ENCODE measurements around the gene CSF1. TPM values are rescaled to one million over a fixed set of nuclear protein-coding genes. Genes with fewer than 3 reads are reported as not detected.
"Not testable (repeated sequence)": the region's sequence is repeated elsewhere in the genome, so short reads cannot be mapped to it uniquely, and the experiment has no call there.

Gene CSF1
- total RNA-seq, 1 experiment from 2014 or later = 3.0 TPM

GRCh38 chr1:109919303-109919702 lies 8.7 kb downstream of the CSF1 start (continued):
- no peak for TF ChIP-seq TCF7L2 (IDR thresholded peaks at IDR 0.05; ENCODE audit: borderline replicate concordance, extremely low read depth, insufficient read depth, insufficient read length)
- TF ChIP-seq RAD21 (IDR thresholded peaks at IDR 0.05; ENCODE audit: low read depth) = no peak
- no peak for TF ChIP-seq POLR2AphosphoS5 (IDR thresholded peaks at IDR 0.05; ENCODE audit: low read depth, low read length)

GRCh38 chr1:109920391-109920790 lies 9.7 kb downstream of the CSF1 start:
- H3K79me2 ChIP-seq (ENCODE audit: insufficient read depth, low read length); H3K36me3 ChIP-seq (ENCODE audit: control insufficient read depth in 1 of 2, insufficient read depth in 2 of 2, low read length in 2 of 2); H4K20me1 ChIP-seq (ENCODE audit: insufficient read depth); H3K4me1 ChIP-seq (ENCODE audit: control insufficient read depth in 1 of 2, insufficient read depth in 2 of 2, low read length in 2 of 2); RAD21 ChIA-PET (ENCODE audit: low non-redundant PET in 1 of 2, low total read pairs in 2 of 2, uncharacterized antibody in 2 of 2, unreplicated experiment in 2 of 2); H3K9ac ChIP-seq (ENCODE audit: low read length); H3K9me3 ChIP-seq (ENCODE audit: control insufficient read depth in 1 of 2, insufficient read depth in 1 of 2, low read depth in 1 of 2, low read length in 2 of 2); H3K9me2 ChIP-seq (ENCODE audit: insufficient read depth); POLR2A ChIA-PET; ATAC-seq; H2AFZ ChIP-seq (ENCODE audit: low read depth, low read length, poor library complexity, severe bottlenecking); H3K27me3 ChIP-seq (ENCODE audit: insufficient read depth, low read length); H3K27ac ChIP-seq (ENCODE audit: low read depth, low read length); H3K4me3 ChIP-seq (replicated peaks in 1 of 2; ENCODE audit: low read depth in 1 of 2, low read length in 2 of 2); BruUV-seq (replicated peaks); DNase-seq (ENCODE audit: low read depth, low spot score); H3K4me2 ChIP-seq (ENCODE audit: low read length): not testable (repeated sequence)
- intact Hi-C loops (cut with micrococcal nuclease) = loop anchor here (5.0 kb wide), 2 partner anchors 62 to 138 kb away; partner anchors contain the start of gene AHCYL1
- CTCF ChIA-PET = interaction anchor here (0.9 to 1.3 kb wide), 2 partner anchors 63 to 129 kb away, joined by 3 to 4 read pairs; no protein-coding TSS in a partner anchor

- intact Hi-C loops (cut with micrococcal nuclease) = loop anchor here (5.0 kb wide), 2 partner anchors 60 to 140 kb away; partner anchors contain the start of gene AHCYL1
- H3K9me2 ChIP-seq (ENCODE audit: insufficient read depth) = no peaks in the 10 kb centered on the region
- H3K9ac ChIP-seq (ENCODE audit: low read length) = no peak overlapping the region
- no peaks in the 10 kb centered on the region for H4K20me1 ChIP-seq (ENCODE audit: insufficient read depth)
- no peak overlapping the region for H3K4me3 ChIP-seq (replicated peaks in 1 of 2; ENCODE audit: low read depth in 1 of 2, low read length in 2 of 2)
- no TSS peak for BruUV-seq (replicated peaks)
- H3K27me3 ChIP-seq (ENCODE audit: insufficient read depth, low read length) = no peaks in the 10 kb centered on the region
- TF ChIP-seq ELF1 (IDR thresholded peaks at IDR 0.05; ENCODE audit: borderline replicate concordance, low read depth) (no peak), SP1 (IDR thresholded peaks at IDR 0.05; ENCODE audit: low read depth) (no peak)
- H3K36me3 ChIP-seq (ENCODE audit: control insufficient read depth in 1 of 2, insufficient read depth in 2 of 2, low read length in 2 of 2) = peaks cover 0 to 3% of the 10 kb centered on the region in 2 experiments; a peak in 2 of 4 replicates
- no peak overlapping the region for H3K4me2 ChIP-seq (ENCODE audit: low read length)
- H3K27ac ChIP-seq (ENCODE audit: low read depth, low read length) = no peak overlapping the region
- H2AFZ ChIP-seq (ENCODE audit: low read depth, low read length, poor library complexity, severe bottlenecking) = no peak overlapping the region
- RAD21 ChIA-PET (ENCODE audit: low non-redundant PET in 1 of 2, low total read pairs in 2 of 2, uncharacterized antibody in 2 of 2, unreplicated experiment in 2 of 2) = no interaction called here
- DNase-seq (ENCODE audit: low read depth, low spot score) (no peak), ATAC-seq (no peak)
- no peaks in the 10 kb centered on the region for H3K4me1 ChIP-seq (ENCODE audit: control insufficient read depth in 1 of 2, insufficient read depth in 2 of 2, low read length in 2 of 2)
- H3K9me3 ChIP-seq (ENCODE audit: control insufficient read depth in 1 of 2, insufficient read depth in 1 of 2, low read depth in 1 of 2, low read length in 2 of 2) = no peaks in the 10 kb centered on the region
- CTCF ChIA-PET = interaction anchor here (1.1 to 3.1 kb wide), 2 partner anchors 8 to 62 kb away, joined by 5 to 15 read pairs; partner anchors contain the start of gene AHCYL1
- no peaks in the 10 kb centered on the region for H3K79me2 ChIP-seq (ENCODE audit: insufficient read depth, low read length)
- POLR2A ChIA-PET = no interaction called here
These were observed 11.7 kb downstream of the CSF1 start for GRCh38 chr1:109922326-109922725.
